ENCODE measurements around the gene TBC1D22A. TPM values are rescaled to one million over a fixed set of nuclear protein-coding genes. Genes with fewer than 3 reads are reported as not detected.

The TBC1D22A gene
- polyA plus RNA-seq, 1 donor (not counting 4 experiments of a cell fraction or from before 2014, with no cell fraction given): 20.9 TPM

- no peak for FAIRE-seq
- H3K4me1 ChIP-seq (ENCODE audit: control insufficient read depth, extremely low read depth, insufficient read depth, low read length): no peaks in the 10 kb centered on the region
- no peak for TF ChIP-seq EZH2 (IDR thresholded peaks at IDR 0.05; ENCODE audit: low read length)
- no peak for TF ChIP-seq CTCF (optimal IDR thresholded peaks at IDR 0.05 in 1 of 3, IDR thresholded peaks at IDR 0.05 in 1 of 3, conservative IDR thresholded peaks at IDR 0.05 in 1 of 3; ENCODE audit: extremely low read depth in 1 of 3, insufficient read depth in 2 of 3, low read length in 3 of 3)
- H3K27me3 ChIP-seq (ENCODE audit: control insufficient read depth, extremely low read depth, insufficient read depth, low read length): no peaks in the 10 kb centered on the region
- no peak overlapping the region for H3K4me2 ChIP-seq (ENCODE audit: control insufficient read depth, extremely low read depth, insufficient read depth, low read depth, low read length)
- peaks cover 4 to 12% of the 10 kb centered on the region in 2 experiments for H3K36me3 ChIP-seq (ENCODE audit: control insufficient read depth in 2 of 2, extremely low read depth in 1 of 2, insufficient read depth in 2 of 2, low read length in 2 of 2)
- dilution Hi-C loops (cut with MboI; ENCODE audit: extremely low pct_ligation_motif_present, low sequenced_read_pairs): no loop called here
- peaks cover 4% of the 10 kb centered on the region for H4K20me1 ChIP-seq (ENCODE audit: control insufficient read depth, extremely low read depth, insufficient read depth, low read length)
- H3K4me3 ChIP-seq (ENCODE audit: control insufficient read depth in 2 of 3, extremely low read depth in 1 of 3, insufficient read depth in 2 of 3, low read depth in 1 of 3, low read length in 3 of 3): no peak overlapping the region
- no peaks in the 10 kb centered on the region for H3K9me1 ChIP-seq (ENCODE audit: control insufficient read depth, extremely low read depth, insufficient read depth, low read length)
- no peaks in the 10 kb centered on the region for H3K9me3 ChIP-seq (ENCODE audit: control insufficient read depth, low read depth, low read length)
- H3K79me2 ChIP-seq (ENCODE audit: control insufficient read depth, insufficient read depth, low read length): no peaks in the 10 kb centered on the region
- no peak overlapping the region for H3K27ac ChIP-seq (ENCODE audit: control insufficient read depth, insufficient read depth, low read length)
- no peak overlapping the region for H3K9ac ChIP-seq (ENCODE audit: control insufficient read depth, extremely low read depth, insufficient read depth, low read length)
- no peak for DNase-seq (ENCODE audit: low read depth, low spot score)
- H2AFZ ChIP-seq (ENCODE audit: control insufficient read depth, low read length): no peak overlapping the region
Measured at GRCh38 chr22:46971099-46971763, 208.8 kb downstream of the TBC1D22A start.

- no peak overlapping the region for H3K27ac ChIP-seq (ENCODE audit: control insufficient read depth, insufficient read depth, low read length)
Measured at GRCh38 chr22:46971764-46972125, 209.3 kb downstream of the TBC1D22A start.

More at GRCh38 chr22:46971764-46972125, 209.3 kb downstream of the TBC1D22A start:
- Histone ChIP-seq H3K4me2 (ENCODE audit: control insufficient read depth, extremely low read depth, insufficient read depth, low read depth, low read length) (no peak overlapping the region), H3K4me1 (ENCODE audit: control insufficient read depth, extremely low read depth, insufficient read depth, low read length) (no peaks in the 10 kb centered on the region), H3K27me3 (ENCODE audit: control insufficient read depth, extremely low read depth, insufficient read depth, low read length) (no peaks in the 10 kb centered on the region), H3K9me1 (ENCODE audit: control insufficient read depth, extremely low read depth, insufficient read depth, low read length) (no peaks in the 10 kb centered on the region), H3K79me2 (ENCODE audit: control insufficient read depth, insufficient read depth, low read length) (no peaks in the 10 kb centered on the region), H3K4me3 (ENCODE audit: control insufficient read depth in 2 of 3, extremely low read depth in 1 of 3, insufficient read depth in 2 of 3, low read depth in 1 of 3, low read length in 3 of 3) (no peak overlapping the region), H2AFZ (ENCODE audit: control insufficient read depth, low read length) (no peak overlapping the region), H3K9ac (ENCODE audit: control insufficient read depth, extremely low read depth, insufficient read depth, low read length) (no peak overlapping the region), H3K36me3 (ENCODE audit: control insufficient read depth in 2 of 2, extremely low read depth in 1 of 2, insufficient read depth in 2 of 2, low read length in 2 of 2) (peaks cover 4 to 11% of the 10 kb centered on the region in 2 experiments), H3K9me3 (ENCODE audit: control insufficient read depth, low read depth, low read length) (no peaks in the 10 kb centered on the region), H4K20me1 (ENCODE audit: control insufficient read depth, extremely low read depth, insufficient read depth, low read length) (peaks cover 4% of the 10 kb centered on the region)
- no peak for DNase-seq (ENCODE audit: low read depth, low spot score)
- TF ChIP-seq EZH2 (IDR thresholded peaks at IDR 0.05; ENCODE audit: low read length) (no peak), CTCF (optimal IDR thresholded peaks at IDR 0.05 in 1 of 3, IDR thresholded peaks at IDR 0.05 in 1 of 3, conservative IDR thresholded peaks at IDR 0.05 in 1 of 3; ENCODE audit: extremely low read depth in 1 of 3, insufficient read depth in 2 of 3, low read length in 3 of 3) (no peak)
- dilution Hi-C loops (cut with MboI; ENCODE audit: extremely low pct_ligation_motif_present, low sequenced_read_pairs): no loop called here
- no peak for FAIRE-seq

Measured in keratinocyte (primary cell).